GM11168 (cell line): ENCODE results near the gene NDUFA11.
"Not testable (repeated sequence)": the region's sequence is repeated elsewhere in the genome, so short reads cannot be mapped to it uniquely, and the experiment has no call there.

Experiments used
- in situ Hi-C: fragments of 300-500 bp; cut with MboI; formaldehyde crosslinking; loops from one replicate; pipeline ENCODE4 v1.12.0; 2022; ENCODE audit warnings: low sequenced_read_pairs; ENCODE audit not compliant: unreplicated experiment

The NDUFA11 gene

DNA sequence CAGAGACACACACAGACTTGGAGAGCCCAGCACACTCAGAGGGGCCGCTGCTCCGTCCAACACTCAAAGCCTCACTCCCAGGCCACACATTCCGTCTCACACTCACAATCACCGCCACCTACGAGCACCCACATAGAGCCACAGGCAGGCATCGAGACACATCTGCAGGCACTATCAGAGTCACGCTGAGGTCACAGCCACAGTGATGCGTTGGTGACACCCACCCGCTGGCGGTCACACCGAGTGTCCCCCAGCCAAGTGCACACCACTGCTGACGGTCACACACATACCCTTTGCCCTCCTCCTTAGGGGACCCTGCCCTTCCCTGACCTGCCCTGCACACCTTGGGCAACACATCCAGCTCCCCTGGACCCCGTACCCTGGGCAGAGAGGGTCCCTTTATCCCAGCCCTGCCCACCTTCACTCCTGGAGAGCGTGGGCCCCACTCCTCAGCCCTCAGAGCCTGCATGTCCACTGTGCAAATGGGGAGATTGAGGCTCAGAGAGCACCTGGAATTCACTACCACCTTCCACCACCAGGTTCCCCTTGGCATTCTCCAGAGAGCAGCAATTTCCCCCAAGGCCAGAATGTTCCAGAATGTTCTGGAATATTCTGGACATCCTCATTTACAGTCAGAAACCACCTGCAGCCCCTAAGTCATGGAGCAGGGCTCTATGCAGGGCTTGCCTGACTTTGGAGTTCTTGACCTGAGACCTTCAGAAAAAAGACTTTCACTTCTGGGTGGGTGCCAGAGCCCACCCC lies 38.7 kb downstream of the NDUFA11 start:
- in situ Hi-C loops, result no loop called here

DNA sequence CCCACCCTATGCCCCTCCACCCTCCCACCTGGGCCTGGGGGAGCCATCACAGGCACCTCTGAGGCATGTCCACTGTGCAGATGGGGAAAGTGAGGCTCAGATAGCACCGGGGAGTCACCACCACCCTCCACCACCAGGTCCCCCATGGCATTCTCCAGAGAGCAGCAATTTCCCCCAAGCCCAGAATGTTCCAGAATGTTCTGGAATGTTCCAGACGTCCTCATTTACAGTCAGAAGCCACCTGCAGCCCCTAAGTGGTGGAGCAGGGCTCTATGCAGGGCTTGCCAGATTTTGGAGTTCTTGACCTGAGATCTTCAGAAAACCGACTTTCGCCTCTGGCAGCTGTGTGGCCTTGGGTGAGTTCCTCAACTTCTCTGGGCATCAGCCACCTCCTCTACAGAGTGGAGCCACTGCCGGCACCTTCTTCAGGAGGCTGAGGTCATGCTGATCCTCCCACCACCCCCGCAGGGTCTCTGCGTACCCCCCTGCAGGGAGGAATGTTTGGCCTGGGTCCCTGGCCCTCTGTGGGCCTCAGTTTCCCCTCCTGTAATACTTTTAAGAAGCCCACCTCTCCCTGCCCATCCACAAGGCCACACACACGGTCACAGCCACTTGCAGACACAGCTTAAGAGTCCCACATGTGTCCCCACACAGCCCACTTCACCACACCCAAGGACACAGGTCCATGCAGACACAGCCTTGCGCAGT lies 39.4 kb downstream of the NDUFA11 start:
- in situ Hi-C loops, result no loop called here

DNA sequence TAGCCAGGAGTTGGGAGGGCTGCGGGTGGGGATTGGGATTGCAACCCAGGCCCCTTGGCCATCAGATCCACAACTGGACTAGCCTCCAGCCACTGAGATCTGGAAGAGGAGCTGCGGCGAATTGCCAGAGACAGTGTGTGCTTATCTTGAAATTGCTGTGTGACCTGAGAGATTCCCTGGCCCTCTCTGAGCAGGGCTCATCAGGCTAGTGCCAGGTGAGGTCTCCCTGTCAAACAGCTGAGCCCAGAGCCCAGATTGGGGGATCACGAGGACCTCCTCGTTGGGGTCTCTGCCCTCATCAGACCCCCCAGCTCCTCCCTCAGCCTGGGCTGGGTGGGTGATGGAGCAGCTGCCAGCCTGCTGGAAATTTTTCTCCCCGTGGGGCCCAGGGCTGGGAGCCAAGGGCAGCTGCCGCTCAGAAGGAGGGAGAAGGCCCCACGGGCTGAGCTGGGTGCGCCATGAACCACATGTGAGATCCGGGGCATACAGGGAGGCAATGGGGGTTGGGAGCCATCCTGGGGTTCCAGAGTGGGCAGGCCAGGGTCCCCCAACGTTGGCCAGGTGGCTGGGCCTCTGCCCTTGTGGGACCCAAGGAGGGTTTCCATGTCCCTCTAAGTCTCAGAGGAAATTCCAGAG lies 40.4 kb downstream of the NDUFA11 start:
- in situ Hi-C loops, result no loop called here

DNA sequence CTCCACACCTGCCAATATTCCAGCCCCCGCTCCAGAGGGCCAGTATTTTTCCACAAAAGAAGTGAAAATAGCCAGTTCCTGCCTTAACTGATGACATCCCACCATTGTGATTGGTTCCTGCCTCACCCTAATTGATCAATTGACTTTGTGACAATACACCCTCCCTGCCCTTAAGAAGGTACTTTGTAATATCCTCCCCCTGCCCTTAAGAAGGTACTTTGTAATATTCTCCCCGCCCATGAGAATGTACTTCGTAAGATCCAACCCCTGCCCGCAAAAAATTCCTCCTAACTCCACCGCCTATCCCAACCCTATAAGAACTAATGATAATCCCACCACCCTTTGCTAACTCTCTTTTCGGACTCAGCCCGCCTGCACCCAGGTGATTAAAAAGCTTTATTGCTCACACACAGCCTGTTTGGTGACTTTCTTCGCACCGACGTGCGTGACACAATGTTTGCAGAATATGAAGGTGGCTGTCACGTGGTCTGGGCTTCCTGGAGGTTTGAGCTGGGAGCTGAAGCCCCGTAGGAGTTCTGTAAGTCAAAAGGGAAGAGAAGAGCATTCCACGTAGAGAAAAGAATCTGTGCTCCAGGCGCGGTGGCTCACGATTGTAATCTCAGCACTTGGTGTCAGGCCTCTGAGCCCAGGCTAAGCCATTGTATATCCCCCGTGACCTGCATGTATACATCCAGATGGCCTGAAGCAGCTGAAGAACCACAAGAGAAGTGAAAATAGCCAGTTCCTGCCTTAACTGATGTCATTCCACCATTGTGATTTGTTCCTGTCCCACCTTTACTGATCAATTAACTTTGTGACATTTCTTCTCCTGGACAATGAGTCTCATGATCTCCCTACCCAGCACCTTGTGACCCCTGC lies 46.1 kb downstream of the NDUFA11 start:
- in situ Hi-C loops, result no loop called here

DNA sequence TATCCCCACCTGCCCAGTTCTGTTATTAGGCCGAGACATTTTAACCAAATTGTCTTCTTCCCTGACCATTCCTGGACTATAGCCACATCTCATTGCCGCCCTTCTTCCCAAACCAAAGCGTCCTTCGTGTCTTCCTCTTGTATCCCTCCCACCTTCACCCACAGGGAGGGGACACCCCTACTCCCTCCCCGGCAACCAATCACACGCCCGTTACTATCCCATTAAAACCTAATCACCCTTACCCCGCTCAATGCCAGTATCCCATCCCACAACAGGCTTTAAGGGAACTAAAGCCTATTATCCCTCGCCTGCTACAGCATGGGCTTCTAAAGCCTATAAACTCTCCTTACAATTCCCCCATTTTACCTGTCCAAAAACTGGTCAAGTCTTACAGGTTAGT lies 48.4 kb downstream of the NDUFA11 start:
- in situ Hi-C loops, result not testable (repeated sequence)

DNA sequence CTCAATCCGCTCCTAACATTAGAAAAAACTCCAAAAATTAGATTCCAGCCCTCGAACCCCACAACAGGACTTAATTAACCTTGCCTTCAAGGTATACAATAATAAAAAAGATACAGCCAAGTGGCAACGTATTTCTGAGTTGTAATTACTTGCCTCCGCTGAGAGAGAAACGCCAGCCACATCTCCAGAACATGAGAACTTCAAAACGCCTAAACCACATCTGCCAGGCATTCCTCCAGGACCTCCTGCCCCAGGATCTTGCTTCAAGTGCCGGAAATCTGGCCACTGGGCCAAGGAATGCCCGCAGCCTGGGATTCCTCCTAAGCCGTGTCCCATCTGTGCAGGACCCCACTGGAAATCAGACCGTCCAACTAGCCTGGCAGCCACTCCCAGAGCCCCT lies 49.5 kb downstream of the NDUFA11 start:
- in situ Hi-C loops, result not testable (repeated sequence)

DNA sequence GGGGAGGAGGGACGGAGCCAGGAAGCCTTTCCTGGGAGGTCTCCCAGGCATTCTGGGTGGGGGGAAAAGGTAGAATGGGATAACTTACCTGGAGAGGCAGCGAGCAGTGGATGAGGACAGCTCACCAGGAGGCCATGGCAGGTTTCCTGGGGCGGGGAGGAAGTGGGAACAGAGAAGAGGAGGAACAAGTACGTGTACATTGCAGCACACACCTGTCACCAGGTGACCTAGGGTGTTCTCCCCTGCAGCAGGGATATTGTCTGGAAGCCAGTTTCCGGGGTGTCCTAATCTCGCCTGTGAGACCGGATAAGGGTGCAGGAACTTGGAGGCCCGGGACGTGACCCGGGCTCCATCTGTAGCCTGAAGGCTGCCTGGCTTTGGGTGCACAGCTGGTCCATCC lies 52.3 kb downstream of the NDUFA11 start, which contains the start of gene FUT3:
Gene FUT3 (minus strand): TSS at position 148 of the 400 bp plus-strand sequence.
- in situ Hi-C loops, result no loop called here

DNA sequence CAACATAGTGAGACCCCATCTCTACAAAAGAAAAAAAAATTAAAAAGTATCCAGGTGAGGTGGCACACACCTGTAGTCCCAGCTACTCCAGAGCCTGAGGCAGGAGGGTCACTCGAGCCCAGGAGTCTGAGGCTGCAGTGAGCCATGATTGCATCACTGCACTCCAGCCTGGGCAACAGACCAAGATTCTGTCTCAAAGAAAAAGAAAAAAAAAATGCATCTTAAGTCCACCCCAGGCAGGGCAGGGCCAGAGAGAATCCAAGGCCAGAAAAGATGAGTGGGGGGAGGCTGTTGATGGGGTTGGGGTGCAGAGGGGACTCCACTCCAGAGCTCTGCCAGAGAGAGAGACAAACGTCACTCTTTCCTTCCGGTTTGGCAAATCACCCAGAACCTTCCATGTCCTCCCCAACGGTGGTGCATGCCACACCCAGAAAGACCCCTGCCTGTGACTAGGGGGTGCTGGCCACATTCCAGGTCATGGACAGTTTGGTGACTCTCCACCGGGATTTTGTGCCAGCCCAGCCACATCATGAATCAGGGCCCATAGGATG lies 52.8 kb downstream of the NDUFA11 start:
- in situ Hi-C loops, result no loop called here

DNA sequence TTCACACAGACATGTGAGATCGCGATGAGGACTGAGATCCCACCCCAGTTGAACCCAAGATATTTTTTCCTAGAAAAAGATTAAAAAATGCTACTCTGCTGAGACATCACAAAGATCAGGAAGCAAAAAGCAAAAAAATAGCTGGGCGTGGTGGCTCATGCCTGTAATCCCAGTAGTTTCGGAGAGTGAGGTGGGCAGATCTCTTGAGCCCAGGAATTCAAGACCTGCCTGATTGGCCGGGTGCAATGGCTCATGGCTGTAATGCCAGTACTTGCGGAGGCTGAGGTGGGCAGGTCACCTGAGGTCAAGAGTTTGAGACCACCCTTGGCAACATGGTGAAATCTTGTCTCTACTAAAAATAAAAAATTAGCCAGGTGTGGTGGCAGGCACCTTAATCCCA lies 53.4 kb downstream of the NDUFA11 start:
- in situ Hi-C loops, result no loop called here

DNA sequence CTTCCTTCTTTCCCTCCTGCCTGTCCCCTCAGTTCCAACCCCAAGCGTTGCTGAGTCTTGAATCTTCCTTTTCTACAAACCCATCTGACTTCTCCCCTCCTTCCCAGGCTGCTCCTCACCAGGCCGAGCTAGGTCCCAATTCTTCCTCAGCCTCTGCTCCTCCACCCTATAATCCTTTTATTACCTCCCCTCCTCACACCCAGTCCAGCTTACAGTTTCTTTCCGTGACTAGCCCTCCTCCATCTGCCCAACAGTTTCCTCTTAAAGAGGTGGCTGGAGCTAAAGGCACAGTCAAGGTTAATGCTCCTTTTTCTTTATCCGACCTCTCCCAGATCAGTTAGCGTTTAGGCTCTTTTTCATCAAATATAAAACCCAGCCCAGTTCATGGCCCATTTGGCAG lies 55.0 kb downstream of the NDUFA11 start:
- in situ Hi-C loops, result not testable (repeated sequence)

DNA sequence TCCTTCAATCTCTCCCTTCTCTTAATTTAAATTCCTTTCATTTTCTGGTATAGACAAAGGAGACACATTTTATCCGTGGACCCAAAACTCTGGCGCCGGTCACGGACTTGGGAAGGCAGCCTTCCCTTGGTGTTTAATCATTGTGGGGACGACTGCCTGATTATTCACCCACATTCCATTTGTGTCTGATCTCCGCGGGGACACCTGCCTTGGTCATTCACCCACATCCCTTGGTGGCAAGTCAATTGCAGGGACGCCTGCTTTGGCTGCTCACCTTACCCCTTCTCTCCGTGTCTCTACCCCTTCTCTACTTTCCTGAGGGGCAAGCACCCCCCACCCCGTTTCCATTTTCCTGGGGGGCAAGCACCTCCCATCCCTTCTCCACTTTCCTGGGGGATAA lies 55.7 kb downstream of the NDUFA11 start:
- in situ Hi-C loops, result not testable (repeated sequence)
